ENCODE data around the gene SPCS1. TPM values are rescaled to one million over a fixed set of nuclear protein-coding genes. Genes with fewer than 3 reads are reported as not detected.

The SPCS1 gene
- total RNA-seq, 1 experiment from 2014 or later = 101 TPM

DNA sequence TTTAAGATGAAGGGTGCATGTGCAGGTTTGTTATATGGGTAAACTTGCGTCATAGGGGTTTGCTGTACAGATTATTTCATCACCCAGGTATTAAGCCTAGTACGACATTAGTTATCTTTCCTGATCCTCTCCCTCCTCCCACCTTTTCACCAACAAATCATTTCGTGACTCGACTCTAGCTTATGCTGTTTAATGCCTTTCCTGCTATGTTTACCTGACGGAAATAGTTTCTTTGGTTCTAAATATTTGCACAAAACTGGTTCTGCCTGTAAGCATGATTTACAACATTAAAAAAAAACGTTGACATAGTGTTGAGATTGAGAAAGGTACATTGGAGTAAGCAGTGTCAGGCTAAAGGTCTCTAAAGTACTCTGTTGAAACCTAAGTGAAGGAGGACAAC lies 17.6 kb upstream of the SPCS1 start:
- no peaks in the 10 kb centered on the region for H3K9me3 Mint-ChIP-seq
- ATAC-seq = no peak
- H3K27me3 Mint-ChIP-seq (ENCODE audit: low read depth) = no peaks in the 10 kb centered on the region; the same call in 1 of the 2 replicates
- peak overlapping the region; percentile 12; the same call in 1 of the 2 replicates for H3K4me3 Mint-ChIP-seq
- peaks cover 72% of the 10 kb centered on the region for H3K36me3 Mint-ChIP-seq
- peaks cover 25% of the 10 kb centered on the region for H3K4me1 Mint-ChIP-seq
- ChIA-PET POLR2A (no interaction called here), CTCF (interaction anchor here (0.6 kb wide), 1 partner anchor 218 kb away, joined by 3 read pairs; no protein-coding TSS in a partner anchor)
- TF ChIP-seq, protein P1, sequence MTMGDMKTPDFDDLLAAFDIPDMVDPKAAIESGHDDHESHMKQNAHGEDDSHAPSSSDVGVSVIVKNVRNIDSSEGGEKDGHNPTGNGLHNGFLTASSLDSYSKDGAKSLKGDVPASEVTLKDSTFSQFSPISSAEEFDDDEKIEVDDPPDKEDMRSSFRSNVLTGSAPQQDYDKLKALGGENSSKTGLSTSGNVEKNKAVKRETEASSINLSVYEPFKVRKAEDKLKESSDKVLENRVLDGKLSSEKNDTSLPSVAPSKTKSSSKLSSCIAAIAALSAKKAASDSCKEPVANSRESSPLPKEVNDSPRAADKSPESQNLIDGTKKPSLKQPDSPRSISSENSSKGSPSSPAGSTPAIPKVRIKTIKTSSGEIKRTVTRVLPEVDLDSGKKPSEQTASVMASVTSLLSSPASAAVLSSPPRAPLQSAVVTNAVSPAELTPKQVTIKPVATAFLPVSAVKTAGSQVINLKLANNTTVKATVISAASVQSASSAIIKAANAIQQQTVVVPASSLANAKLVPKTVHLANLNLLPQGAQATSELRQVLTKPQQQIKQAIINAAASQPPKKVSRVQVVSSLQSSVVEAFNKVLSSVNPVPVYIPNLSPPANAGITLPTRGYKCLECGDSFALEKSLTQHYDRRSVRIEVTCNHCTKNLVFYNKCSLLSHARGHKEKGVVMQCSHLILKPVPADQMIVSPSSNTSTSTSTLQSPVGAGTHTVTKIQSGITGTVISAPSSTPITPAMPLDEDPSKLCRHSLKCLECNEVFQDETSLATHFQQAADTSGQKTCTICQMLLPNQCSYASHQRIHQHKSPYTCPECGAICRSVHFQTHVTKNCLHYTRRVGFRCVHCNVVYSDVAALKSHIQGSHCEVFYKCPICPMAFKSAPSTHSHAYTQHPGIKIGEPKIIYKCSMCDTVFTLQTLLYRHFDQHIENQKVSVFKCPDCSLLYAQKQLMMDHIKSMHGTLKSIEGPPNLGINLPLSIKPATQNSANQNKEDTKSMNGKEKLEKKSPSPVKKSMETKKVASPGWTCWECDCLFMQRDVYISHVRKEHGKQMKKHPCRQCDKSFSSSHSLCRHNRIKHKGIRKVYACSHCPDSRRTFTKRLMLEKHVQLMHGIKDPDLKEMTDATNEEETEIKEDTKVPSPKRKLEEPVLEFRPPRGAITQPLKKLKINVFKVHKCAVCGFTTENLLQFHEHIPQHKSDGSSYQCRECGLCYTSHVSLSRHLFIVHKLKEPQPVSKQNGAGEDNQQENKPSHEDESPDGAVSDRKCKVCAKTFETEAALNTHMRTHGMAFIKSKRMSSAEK (CRISPR knock-in tag; IDR thresholded peaks at IDR 0.05; ENCODE audit: borderline replicate concordance) = no peak
- TF ChIP-seq, protein P2, sequence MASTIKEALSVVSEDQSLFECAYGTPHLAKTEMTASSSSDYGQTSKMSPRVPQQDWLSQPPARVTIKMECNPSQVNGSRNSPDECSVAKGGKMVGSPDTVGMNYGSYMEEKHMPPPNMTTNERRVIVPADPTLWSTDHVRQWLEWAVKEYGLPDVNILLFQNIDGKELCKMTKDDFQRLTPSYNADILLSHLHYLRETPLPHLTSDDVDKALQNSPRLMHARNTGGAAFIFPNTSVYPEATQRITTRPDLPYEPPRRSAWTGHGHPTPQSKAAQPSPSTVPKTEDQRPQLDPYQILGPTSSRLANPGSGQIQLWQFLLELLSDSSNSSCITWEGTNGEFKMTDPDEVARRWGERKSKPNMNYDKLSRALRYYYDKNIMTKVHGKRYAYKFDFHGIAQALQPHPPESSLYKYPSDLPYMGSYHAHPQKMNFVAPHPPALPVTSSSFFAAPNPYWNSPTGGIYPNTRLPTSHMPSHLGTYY (CRISPR knock-in tag; IDR thresholded peaks at IDR 0.05) = no peak
- TF ChIP-seq TEAD4 (CRISPR knock-in tag; IDR thresholded peaks at IDR 0.05) = no peak
- no peak for TF ChIP-seq TP53 (CRISPR knock-in tag; IDR thresholded peaks at IDR 0.05)
- no peak for TF ChIP-seq FOXK1 (CRISPR knock-in tag; IDR thresholded peaks at IDR 0.05)
- TF ChIP-seq, protein P3, sequence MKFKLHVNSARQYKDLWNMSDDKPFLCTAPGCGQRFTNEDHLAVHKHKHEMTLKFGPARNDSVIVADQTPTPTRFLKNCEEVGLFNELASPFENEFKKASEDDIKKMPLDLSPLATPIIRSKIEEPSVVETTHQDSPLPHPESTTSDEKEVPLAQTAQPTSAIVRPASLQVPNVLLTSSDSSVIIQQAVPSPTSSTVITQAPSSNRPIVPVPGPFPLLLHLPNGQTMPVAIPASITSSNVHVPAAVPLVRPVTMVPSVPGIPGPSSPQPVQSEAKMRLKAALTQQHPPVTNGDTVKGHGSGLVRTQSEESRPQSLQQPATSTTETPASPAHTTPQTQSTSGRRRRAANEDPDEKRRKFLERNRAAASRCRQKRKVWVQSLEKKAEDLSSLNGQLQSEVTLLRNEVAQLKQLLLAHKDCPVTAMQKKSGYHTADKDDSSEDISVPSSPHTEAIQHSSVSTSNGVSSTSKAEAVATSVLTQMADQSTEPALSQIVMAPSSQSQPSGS (CRISPR knock-in tag; IDR thresholded peaks at IDR 0.05; ENCODE audit: borderline replicate concordance, low read depth) = no peak
- no peak for TF ChIP-seq ZNF317 (CRISPR knock-in tag; IDR thresholded peaks at IDR 0.05; ENCODE audit: borderline replicate concordance, low read depth)
- no peak for TF ChIP-seq EMX1 (CRISPR knock-in tag; IDR thresholded peaks at IDR 0.05)
- TF ChIP-seq GTF2I (CRISPR knock-in tag; conservative IDR thresholded peaks at IDR 0.05) = no peak
- no peak for TF ChIP-seq TCF7 (CRISPR knock-in tag; IDR thresholded peaks at IDR 0.05; ENCODE audit: low read depth)
- no peak for TF ChIP-seq JUN (CRISPR knock-in tag; IDR thresholded peaks at IDR 0.05)
- TF ChIP-seq ZNF671 (CRISPR knock-in tag; IDR thresholded peaks at IDR 0.05) = no peak
- DNase-seq (ENCODE audit: low spot score) = no peak
- peak overlapping the region; percentile 78 for H3K27ac Mint-ChIP-seq

DNA sequence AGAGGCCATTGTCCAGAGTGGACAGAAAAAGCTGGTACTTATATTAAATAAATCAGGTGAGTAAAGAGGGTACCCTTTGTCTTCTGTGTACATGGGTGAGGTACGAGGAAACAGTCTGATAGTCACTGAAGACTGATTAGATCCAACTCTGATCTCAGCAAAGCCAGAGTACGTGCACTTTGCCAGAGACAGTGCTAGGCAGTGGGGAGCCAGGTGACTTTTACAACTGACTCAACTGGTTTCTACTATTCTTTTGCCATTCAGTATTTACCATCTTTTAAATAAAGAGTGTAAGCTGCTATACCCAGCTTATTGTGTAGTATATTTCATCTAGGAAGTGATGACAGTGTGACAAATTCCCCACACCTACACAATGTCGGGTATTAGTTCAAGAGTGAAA lies 16.8 kb upstream of the SPCS1 start:
- H3K4me3 Mint-ChIP-seq = no peak overlapping the region
- H3K9me3 Mint-ChIP-seq = no peaks in the 10 kb centered on the region
- peaks cover 23% of the 10 kb centered on the region for H3K4me1 Mint-ChIP-seq
- peak overlapping the region; percentile 88; the same call in 1 of the 2 replicates for H3K27ac Mint-ChIP-seq
- TF ChIP-seq, protein P1 (CRISPR knock-in tag; IDR thresholded peaks at IDR 0.05; ENCODE audit: borderline replicate concordance) = no peak
- TF ChIP-seq, protein P4, sequence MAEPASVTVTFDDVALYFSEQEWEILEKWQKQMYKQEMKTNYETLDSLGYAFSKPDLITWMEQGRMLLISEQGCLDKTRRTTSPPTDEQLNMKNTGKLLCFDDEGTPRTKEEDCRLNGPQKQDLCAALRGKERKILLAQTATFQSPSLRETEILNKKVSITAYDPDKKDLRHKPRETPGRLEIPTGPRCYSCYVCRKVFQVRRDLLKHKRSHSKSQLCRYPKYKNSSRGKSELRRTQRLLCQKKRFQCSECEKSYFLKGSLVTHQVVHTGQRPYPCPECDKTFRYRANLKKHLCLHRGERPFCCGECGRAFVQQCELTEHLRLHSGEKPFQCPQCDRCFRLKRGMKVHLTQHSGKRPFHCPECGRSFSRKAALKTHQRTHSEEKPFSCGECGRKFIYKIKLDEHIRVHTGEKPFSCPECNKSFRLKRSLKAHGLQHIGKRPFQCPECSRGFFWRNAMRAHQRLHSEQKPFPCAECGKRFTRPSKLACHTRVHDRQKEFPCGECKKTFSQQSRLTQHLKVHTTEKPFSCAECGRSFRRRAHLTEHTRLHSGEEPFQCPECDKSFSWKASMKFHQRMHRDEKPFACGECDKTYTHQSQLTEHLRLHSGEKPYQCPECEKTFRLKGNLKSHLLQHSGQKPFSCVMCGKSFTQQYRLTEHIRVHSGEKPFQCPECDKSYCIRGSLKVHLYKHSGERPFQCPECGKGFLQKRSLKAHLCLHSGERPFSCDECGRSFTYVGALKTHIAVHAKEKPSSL (CRISPR knock-in tag; conservative IDR thresholded peaks at IDR 0.05) = no peak
- TF ChIP-seq RORB (CRISPR knock-in tag; IDR thresholded peaks at IDR 0.05) = no peak
- no peak for TF ChIP-seq NFATC4 (CRISPR knock-in tag; IDR thresholded peaks at IDR 0.05)
- DNase-seq (ENCODE audit: low spot score) (no peak), ATAC-seq (no peak)
- peaks cover 81% of the 10 kb centered on the region for H3K36me3 Mint-ChIP-seq
- CTCF ChIA-PET = no interaction called here
- POLR2A ChIA-PET = interaction anchor here (0.6 kb wide), 1 partner anchor 15 kb away, joined by 11 read pairs; no protein-coding TSS in a partner anchor
- H3K27me3 Mint-ChIP-seq (ENCODE audit: low read depth) = no peaks in the 10 kb centered on the region; the same call in 1 of the 2 replicates

Measured in WTC11 (cell line).